NCI-H82 (cell line): Measurements from ENCODE around the gene NDFIP2.
"Not testable (repeated sequence)": the region's sequence is repeated elsewhere in the genome, so short reads cannot be mapped to it uniquely, and the experiment has no call there.

ENCODE experiments used
- DNase-seq: peaks from one replicate; lab custom pipeline; 2025; lab: John Stamatoyannopoulos, UW

NDFIP2 gene

GRCh38 chr13:79533781-79534400, 52.9 kb downstream of the NDFIP2 start:
- DNase-seq: no peak

GRCh38 chr13:79534596-79534995, 53.6 kb downstream of the NDFIP2 start:
- DNase-seq: no peak

GRCh38 chr13:79538757-79539156, 57.8 kb downstream of the NDFIP2 start:
- no peak for DNase-seq

GRCh38 chr13:79540504-79540903, 59.5 kb downstream of the NDFIP2 start:
- no peak for DNase-seq

GRCh38 chr13:79541426-79542049, 60.6 kb downstream of the NDFIP2 start:
- peak; percentile 78 for DNase-seq

GRCh38 chr13:79543883-79544282, 62.9 kb downstream of the NDFIP2 start:
- no peak for DNase-seq

- no peak for DNase-seq
These were observed 66.5 kb downstream of the NDFIP2 start for GRCh38 chr13:79547211-79548195.

GRCh38 chr13:79548902-79549301, 67.9 kb downstream of the NDFIP2 start:
- no peak for DNase-seq

DNA sequence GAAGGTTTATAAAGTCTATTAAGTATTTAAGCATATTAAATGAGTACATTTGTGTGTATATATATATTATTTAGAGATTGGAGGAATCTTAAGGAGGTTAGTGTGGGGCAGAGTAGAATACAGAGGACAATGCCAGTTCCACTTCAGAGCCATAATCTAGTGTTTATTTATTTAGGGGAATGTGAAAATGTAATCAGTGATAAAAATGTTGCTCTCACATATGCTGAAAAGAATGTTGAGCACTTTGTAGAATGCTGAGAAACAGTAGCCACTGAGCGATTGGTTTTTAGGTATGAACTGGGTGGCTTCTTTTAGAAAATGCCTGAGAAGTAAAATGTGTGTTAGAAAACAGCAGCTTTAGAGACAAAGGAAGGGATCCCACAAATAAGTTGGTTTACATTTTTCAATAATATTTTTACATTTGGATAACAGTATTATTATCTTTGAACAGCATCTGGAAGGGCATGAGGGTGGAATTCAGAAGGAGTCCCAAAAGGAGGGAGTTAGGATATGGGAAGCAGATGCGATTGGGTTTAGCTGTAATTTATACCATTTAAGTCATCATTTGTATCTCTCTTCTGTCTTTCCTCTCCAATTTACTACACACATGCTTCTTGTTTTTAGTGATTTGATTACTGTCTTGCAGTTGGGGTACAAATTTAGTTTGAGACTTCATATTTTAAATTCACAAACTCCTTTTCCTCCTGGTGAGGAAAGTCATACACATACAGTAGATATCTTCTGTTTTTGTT, 68.6 kb downstream of the NDFIP2 start:
- no peak for DNase-seq

DNA sequence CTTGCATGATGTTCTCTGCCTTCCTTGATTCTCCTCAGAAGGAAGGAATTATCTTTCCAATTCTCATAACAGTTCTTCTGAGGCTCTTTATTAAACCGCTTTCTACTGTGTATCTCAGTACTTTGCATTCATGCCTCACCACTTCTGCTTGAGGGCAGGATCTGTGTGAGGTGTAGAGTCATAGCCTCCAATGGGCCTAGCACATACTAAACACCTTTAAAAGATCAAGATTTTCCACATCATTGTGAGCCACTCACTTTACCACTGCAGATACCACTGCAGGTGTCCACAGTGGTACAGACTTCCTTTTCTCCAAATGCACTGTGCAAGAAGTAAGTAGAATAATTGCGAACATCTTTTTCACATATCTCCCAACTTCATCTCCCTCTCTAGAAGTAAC, 76.7 kb downstream of the NDFIP2 start:
- no peak for DNase-seq

DNA sequence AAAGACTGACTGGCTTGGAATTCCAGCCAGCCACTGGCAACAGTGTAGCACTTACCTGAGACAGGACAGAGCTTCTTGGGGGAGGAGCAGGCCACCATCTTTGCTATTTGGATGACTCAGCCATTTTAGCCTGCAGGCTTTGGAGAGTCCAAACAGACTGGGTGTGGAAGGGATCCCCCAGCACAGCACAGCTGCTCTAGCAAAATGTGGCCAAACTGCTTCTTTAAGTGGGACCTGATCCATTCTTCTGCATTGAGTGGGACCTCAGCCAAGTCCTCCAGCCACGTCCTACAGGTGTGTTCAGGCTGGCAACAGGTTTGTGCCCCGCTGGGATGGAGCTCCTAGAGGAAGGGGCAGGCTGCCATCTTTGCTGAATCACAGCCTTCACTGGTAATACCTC, 80.0 kb downstream of the NDFIP2 start:
- DNase-seq: no peak

GRCh38 chr13:79562557-79562956, 81.6 kb downstream of the NDFIP2 start:
- DNase-seq: no peak

GRCh38 chr13:79566118-79566517, 85.2 kb downstream of the NDFIP2 start:
- no peak for DNase-seq

- DNase-seq: no peak
These were observed 90.2 kb downstream of the NDFIP2 start for GRCh38 chr13:79571147-79571546.

GRCh38 chr13:79573892-79574291, 92.9 kb downstream of the NDFIP2 start:
- DNase-seq: not testable (repeated sequence)

DNA sequence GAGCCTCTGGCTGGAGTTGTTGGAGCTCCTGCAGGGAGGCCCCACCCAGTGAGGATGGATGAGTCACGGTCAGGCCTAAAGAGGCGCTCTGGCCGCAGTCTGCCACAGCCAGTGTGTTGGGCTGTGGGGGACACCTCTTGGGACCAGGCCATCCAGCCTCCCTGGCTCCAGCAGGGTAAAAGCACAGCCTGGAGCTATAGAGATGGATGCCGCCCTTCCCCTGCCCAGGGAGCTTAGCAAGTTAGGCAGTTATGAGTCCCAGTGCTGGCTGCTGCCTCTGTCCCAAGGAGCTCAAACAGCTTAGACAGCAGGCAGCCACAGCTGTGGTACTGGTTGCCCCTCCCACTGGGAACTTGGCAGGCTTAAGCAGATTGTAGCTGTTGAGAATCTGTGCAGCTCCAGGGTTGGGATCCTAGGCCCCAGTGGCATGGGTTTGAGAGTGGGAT, 100.9 kb downstream of the NDFIP2 start:
- DNase-seq: peak; percentile 91

DNA sequence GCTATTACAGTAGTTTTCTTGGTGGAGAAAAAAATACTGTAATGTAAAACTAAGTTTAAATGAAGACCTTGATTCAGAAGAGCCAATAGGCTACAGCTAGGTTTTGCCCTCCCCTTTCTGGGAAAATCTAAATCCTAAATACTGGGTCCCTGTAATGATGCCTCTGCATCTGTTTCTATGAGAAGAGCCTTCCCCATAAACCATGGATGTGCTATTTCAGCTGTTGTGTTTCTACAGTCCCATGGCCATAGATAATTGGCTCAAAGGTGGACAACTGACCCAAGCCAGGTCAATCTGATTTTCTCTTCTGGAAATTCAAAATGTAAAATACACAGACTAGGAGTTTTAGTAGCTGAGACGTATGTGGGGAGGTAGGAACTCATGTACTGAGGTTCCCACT, 101.9 kb downstream of the NDFIP2 start:
- no peak for DNase-seq

DNA sequence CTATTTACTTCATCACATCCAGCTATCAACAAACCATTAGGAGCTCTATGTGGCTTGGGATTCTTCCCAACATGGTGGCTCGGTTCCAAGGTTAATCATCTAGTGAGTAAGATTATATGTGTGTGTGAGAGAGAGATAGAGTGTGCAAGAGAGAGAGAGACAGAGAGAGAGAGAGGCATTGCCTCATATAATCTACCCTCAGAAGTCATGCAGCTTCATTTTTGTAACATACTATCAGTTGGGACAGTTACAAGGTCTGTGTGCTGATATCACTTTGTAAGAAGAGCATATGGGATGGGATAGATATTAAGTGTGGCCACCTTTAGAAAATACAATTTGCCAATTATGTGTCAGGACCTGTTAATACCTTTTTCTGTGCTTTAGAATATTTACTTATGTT, 104.1 kb downstream of the NDFIP2 start:
- DNase-seq: no peak

DNA sequence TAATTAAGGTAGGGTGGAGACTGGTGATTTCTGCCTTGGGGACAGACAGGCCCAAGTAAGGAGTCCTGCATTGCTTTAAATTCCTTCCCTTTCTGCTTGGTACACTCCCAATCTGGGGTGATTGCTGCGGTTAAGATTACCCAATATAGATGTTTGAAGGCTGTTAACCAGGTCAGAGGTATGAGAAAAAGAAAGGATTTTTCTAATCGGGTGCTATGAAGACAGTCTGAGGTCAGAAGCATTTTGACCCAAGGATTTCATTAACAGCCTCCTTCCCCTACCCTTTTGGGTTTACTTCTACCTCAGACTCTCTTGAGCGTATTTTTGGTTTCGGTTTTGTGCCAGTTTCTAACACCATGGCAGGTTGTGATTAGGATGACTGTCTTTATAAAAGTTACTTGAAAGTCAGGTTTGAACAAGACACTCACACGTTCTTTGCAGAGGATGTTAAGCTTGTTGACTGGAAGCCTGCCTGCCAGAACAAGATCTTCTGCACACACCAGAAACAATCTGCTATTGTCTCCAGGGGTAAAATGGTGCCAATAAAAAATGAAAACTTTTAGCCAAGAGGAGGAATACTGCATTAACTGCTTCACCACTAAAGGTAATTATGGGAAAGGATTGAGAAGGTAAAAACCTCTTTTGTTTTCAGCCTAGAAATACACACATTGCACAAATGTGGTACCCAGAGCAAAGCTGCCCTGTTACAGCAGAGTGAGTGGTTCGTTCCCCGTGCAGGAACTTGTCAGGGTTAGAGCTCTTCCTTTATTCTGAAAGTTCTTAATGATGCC, 108.8 kb downstream of the NDFIP2 start:
- DNase-seq: no peak

GRCh38 chr13:79590394-79590676, 109.4 kb downstream of the NDFIP2 start:
- DNase-seq: no peak

GRCh38 chr13:79591493-79591892, 110.5 kb downstream of the NDFIP2 start:
- DNase-seq: no peak
